ENCODE measurements around the gene AP1M2.

Gene AP1M2

DNA sequence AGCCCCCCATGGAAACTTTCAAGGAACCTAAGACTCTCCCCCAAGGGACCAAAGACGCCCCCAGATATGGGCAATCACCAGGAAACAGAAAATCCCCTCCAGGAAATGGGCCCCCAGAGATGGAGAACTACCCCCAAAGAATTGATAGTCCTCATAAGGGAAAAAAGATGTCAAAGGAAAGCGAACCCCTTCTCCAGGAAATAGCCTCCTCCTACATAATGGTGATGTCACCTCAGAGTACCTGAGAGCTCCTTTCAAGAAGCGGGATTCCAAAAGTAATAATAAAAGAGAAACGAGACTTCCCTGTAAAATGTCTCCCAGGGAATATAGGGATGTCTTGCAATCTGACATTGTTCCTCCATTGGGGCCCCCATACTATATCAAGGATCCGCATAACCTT lies 19.5 kb downstream of the AP1M2 start:
- no peak for ATAC-seq
- no peak for TF ChIP-seq PPARA (CRISPR knock-in tag; IDR thresholded peaks at IDR 0.05; ENCODE audit: borderline replicate concordance)
- TF ChIP-seq ISL1 (CRISPR knock-in tag; IDR thresholded peaks at IDR 0.05), result no peak
- no peak for TF ChIP-seq ESRRG (CRISPR knock-in tag; IDR thresholded peaks at IDR 0.05)
- TF ChIP-seq, protein P1, sequence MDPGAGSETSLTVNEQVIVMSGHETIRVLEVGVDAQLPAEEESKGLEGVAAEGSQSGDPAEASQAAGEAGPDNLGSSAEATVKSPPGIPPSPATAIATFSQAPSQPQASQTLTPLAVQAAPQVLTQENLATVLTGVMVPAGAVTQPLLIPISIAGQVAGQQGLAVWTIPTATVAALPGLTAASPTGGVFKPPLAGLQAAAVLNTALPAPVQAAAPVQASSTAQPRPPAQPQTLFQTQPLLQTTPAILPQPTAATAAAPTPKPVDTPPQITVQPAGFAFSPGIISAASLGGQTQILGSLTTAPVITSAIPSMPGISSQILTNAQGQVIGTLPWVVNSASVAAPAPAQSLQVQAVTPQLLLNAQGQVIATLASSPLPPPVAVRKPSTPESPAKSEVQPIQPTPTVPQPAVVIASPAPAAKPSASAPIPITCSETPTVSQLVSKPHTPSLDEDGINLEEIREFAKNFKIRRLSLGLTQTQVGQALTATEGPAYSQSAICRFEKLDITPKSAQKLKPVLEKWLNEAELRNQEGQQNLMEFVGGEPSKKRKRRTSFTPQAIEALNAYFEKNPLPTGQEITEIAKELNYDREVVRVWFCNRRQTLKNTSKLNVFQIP (CRISPR knock-in tag; IDR thresholded peaks at IDR 0.05; ENCODE audit: borderline replicate concordance, low read depth), result no peak
- no peak for TF ChIP-seq RARB (CRISPR knock-in tag; IDR thresholded peaks at IDR 0.05)
- TF ChIP-seq CSDC2 (CRISPR knock-in tag; IDR thresholded peaks at IDR 0.05), result no peak
- TF ChIP-seq OSR1 (CRISPR knock-in tag; IDR thresholded peaks at IDR 0.05), result no peak
- no peak for TF ChIP-seq SNAI2 (CRISPR knock-in tag; IDR thresholded peaks at IDR 0.05)
- TF ChIP-seq ZFP30 (CRISPR knock-in tag; IDR thresholded peaks at IDR 0.05), result no peak
- no peak for TF ChIP-seq ZNF565 (CRISPR knock-in tag; conservative IDR thresholded peaks at IDR 0.05; ENCODE audit: low read depth)
- TF ChIP-seq, protein P2, sequence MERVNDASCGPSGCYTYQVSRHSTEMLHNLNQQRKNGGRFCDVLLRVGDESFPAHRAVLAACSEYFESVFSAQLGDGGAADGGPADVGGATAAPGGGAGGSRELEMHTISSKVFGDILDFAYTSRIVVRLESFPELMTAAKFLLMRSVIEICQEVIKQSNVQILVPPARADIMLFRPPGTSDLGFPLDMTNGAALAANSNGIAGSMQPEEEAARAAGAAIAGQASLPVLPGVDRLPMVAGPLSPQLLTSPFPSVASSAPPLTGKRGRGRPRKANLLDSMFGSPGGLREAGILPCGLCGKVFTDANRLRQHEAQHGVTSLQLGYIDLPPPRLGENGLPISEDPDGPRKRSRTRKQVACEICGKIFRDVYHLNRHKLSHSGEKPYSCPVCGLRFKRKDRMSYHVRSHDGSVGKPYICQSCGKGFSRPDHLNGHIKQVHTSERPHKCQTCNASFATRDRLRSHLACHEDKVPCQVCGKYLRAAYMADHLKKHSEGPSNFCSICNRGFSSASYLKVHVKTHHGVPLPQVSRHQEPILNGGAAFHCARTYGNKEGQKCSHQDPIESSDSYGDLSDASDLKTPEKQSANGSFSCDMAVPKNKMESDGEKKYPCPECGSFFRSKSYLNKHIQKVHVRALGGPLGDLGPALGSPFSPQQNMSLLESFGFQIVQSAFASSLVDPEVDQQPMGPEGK (CRISPR knock-in tag; IDR thresholded peaks at IDR 0.05; ENCODE audit: borderline replicate concordance), result no peak
- TF ChIP-seq, protein P3, sequence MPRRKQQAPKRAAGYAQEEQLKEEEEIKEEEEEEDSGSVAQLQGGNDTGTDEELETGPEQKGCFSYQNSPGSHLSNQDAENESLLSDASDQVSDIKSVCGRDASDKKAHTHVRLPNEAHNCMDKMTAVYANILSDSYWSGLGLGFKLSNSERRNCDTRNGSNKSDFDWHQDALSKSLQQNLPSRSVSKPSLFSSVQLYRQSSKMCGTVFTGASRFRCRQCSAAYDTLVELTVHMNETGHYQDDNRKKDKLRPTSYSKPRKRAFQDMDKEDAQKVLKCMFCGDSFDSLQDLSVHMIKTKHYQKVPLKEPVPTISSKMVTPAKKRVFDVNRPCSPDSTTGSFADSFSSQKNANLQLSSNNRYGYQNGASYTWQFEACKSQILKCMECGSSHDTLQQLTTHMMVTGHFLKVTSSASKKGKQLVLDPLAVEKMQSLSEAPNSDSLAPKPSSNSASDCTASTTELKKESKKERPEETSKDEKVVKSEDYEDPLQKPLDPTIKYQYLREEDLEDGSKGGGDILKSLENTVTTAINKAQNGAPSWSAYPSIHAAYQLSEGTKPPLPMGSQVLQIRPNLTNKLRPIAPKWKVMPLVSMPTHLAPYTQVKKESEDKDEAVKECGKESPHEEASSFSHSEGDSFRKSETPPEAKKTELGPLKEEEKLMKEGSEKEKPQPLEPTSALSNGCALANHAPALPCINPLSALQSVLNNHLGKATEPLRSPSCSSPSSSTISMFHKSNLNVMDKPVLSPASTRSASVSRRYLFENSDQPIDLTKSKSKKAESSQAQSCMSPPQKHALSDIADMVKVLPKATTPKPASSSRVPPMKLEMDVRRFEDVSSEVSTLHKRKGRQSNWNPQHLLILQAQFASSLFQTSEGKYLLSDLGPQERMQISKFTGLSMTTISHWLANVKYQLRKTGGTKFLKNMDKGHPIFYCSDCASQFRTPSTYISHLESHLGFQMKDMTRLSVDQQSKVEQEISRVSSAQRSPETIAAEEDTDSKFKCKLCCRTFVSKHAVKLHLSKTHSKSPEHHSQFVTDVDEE (CRISPR knock-in tag; IDR thresholded peaks at IDR 0.05), result no peak
- no peak for TF ChIP-seq ARNTL (CRISPR knock-in tag; IDR thresholded peaks at IDR 0.05; ENCODE audit: borderline replicate concordance, low read depth)
- TF ChIP-seq, protein P4, sequence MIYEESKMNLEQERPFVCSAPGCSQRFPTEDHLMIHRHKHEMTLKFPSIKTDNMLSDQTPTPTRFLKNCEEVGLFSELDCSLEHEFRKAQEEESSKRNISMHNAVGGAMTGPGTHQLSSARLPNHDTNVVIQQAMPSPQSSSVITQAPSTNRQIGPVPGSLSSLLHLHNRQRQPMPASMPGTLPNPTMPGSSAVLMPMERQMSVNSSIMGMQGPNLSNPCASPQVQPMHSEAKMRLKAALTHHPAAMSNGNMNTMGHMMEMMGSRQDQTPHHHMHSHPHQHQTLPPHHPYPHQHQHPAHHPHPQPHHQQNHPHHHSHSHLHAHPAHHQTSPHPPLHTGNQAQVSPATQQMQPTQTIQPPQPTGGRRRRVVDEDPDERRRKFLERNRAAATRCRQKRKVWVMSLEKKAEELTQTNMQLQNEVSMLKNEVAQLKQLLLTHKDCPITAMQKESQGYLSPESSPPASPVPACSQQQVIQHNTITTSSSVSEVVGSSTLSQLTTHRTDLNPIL (CRISPR knock-in tag; IDR thresholded peaks at IDR 0.05; ENCODE audit: low read depth), result no peak
- no peak for TF ChIP-seq ZNF8 (CRISPR knock-in tag; IDR thresholded peaks at IDR 0.05)
- TF ChIP-seq TCF4 (CRISPR knock-in tag; IDR thresholded peaks at IDR 0.05; ENCODE audit: borderline replicate concordance), result no peak
- TF ChIP-seq, protein P5, sequence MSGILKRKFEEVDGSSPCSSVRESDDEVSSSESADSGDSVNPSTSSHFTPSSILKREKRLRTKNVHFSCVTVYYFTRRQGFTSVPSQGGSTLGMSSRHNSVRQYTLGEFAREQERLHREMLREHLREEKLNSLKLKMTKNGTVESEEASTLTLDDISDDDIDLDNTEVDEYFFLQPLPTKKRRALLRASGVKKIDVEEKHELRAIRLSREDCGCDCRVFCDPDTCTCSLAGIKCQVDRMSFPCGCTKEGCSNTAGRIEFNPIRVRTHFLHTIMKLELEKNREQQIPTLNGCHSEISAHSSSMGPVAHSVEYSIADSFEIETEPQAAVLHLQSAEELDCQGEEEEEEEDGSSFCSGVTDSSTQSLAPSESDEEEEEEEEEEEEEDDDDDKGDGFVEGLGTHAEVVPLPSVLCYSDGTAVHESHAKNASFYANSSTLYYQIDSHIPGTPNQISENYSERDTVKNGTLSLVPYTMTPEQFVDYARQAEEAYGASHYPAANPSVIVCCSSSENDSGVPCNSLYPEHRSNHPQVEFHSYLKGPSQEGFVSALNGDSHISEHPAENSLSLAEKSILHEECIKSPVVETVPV (CRISPR knock-in tag; IDR thresholded peaks at IDR 0.05), result no peak
- no peak for TF ChIP-seq TOX (CRISPR knock-in tag; IDR thresholded peaks at IDR 0.05; ENCODE audit: borderline replicate concordance)

DNA sequence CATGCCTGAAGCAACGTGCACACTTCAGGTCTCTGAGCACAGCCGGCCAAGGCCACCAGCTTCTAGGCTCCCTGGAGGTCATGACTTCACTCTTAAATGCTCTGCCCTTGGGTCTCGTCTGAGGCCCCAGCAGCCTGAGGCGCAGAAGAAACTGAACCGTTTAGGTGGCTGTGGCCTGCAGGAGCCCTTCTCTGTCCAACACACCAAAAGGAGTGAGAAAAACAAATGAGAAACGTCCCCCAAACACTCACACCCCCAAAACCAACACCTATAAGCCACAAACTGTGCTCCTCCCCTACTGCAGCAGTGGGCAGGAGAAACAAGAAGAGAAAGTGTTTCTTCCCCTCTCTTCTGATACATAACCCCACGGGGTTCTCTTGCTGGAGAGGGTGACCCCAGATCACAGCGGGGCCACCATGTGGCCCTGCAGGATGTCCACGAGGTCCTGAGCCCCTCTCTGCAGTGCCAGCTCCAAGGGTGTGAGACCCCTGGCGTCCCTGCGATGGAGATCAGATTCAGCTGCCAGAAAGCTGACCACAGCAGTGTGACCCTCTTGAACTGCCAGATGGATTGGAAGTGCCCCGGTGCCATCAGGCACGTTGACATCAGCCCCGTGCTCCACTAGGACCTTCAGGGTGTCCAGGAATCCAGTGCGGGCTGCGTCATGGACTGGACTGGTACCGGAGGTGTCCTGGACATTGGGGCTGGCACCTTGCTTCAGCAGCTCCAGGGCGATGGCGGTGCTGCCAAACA lies 20.3 kb downstream of the AP1M2 start:
- ATAC-seq, result no peak
- no peak for TF ChIP-seq SNAI2 (CRISPR knock-in tag; IDR thresholded peaks at IDR 0.05)
- TF ChIP-seq GLIS3 (CRISPR knock-in tag; IDR thresholded peaks at IDR 0.05), result no peak
- TF ChIP-seq ZNF70 (CRISPR knock-in tag; IDR thresholded peaks at IDR 0.05), result no peak
- no peak for TF ChIP-seq ESRRG (CRISPR knock-in tag; IDR thresholded peaks at IDR 0.05)
- no peak for TF ChIP-seq CSDC2 (CRISPR knock-in tag; IDR thresholded peaks at IDR 0.05)
- no peak for TF ChIP-seq RARB (CRISPR knock-in tag; IDR thresholded peaks at IDR 0.05)
- TF ChIP-seq ZC3H10 (CRISPR knock-in tag; IDR thresholded peaks at IDR 0.05), result no peak
- no peak for TF ChIP-seq OSR1 (CRISPR knock-in tag; IDR thresholded peaks at IDR 0.05)
- TF ChIP-seq, protein P5 (CRISPR knock-in tag; IDR thresholded peaks at IDR 0.05), result no peak
- TF ChIP-seq ZFP30 (CRISPR knock-in tag; IDR thresholded peaks at IDR 0.05), result no peak
- TF ChIP-seq TOX (CRISPR knock-in tag; IDR thresholded peaks at IDR 0.05; ENCODE audit: borderline replicate concordance), result no peak
- TF ChIP-seq, protein P2 (CRISPR knock-in tag; IDR thresholded peaks at IDR 0.05; ENCODE audit: borderline replicate concordance), result no peak
- no peak for TF ChIP-seq ZNF8 (CRISPR knock-in tag; IDR thresholded peaks at IDR 0.05)
- no peak for TF ChIP-seq ZFP3 (CRISPR knock-in tag; IDR thresholded peaks at IDR 0.05)
- TF ChIP-seq ZNF565 (CRISPR knock-in tag; conservative IDR thresholded peaks at IDR 0.05; ENCODE audit: low read depth), result no peak

Measured in SK-N-SH treated with all-trans-retinoic acid at 6 μM for 48 hours (cell line).